SU-DHL-6 (cell line): ENCODE results near the gene PLAA.

Experiments
- CTCF ChIP-seq: fragments of 200-600 bp; sonication (generic); IDR thresholded peaks from one replicate; pipeline ENCODE4 v1.5.1; 2017; ENCODE audit warnings: antibody characterized with exemption, mild to moderate bottlenecking, low read length, moderate library complexity; ENCODE audit not compliant: insufficient read depth, poor library complexity, severe bottlenecking
- EZH2phosphoT487 ChIP-seq: fragments of 200-600 bp; sonication (generic), shearing (Covaris generic); conservative IDR thresholded peaks from 2 replicates; pipeline ENCODE4 v1.6.1; 2018; ENCODE audit warnings: mild to moderate bottlenecking, antibody characterized with exemption, low read length, moderate library complexity, mixed read lengths

DNA sequence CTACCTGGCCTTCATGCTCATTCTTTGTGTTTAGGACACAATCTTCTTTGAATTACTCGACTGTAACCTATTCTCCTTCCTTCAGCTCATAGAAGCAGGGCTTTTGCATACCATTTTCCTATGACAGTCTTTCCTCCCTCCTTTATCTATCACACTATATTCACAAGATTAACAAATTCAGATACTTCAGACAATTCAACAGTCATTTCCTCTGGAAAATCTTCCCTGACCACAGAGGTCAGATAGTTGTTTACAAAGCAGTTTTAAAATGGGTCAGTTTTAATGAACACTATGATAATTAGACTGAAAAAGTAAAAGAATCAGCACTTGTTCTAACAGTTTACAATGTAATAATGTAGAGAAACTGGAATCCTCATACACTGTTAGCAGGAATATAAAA lies 58.8 kb downstream of the PLAA start:
- TF ChIP-seq CTCF (no peak), EZH2phosphoT487 (no peak)
